Measurements from ENCODE around the gene LGALS4.
"Not testable (repeated sequence)": the region's sequence is repeated elsewhere in the genome, so short reads cannot be mapped to it uniquely, and the experiment has no call there.

The LGALS4 gene

DNA sequence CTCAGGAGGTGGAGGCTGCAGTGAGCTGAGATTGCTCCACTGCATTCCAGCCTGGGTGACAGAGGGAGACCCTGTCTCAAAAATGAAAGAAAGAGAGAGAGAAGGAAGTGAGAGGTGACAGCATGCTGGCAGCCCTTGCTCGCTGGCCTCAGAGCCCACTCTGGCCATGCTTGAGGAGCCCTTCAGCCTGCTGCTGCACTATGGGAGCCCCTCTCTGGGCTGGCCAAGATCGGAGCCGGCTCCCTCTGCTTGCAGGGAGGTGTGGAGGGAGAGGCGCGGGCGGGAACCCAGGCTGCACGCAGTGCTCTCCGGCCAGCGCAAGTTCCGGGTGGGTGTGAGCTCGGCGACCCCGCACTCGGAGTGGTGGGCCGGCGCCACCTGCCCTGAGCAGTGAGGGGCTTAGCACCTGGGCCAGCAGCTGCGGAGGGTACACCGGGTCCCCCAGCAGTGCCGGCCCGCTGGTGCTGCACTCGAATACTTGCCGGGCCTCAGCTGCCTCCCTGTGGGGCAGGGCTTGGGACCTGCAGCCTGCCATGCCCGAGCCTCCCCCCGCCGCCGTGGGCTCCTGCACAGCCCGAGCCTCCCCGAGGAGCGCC lies 8.6 kb upstream of the LGALS4 start:
- not testable (repeated sequence) for DNase-seq (ENCODE audit: low read depth)

- no peak for DNase-seq (ENCODE audit: low read depth)
Measured at GRCh38 chr19:38819231-38819920, 6.6 kb upstream of the LGALS4 start.

GRCh38 chr19:38817081-38817480 lies 4.3 kb upstream of the LGALS4 start:
- DNase-seq (ENCODE audit: low read depth): no peak

- no peak for DNase-seq (ENCODE audit: low read depth)
Measured at GRCh38 chr19:38816131-38816750, 3.5 kb upstream of the LGALS4 start.

GRCh38 chr19:38815059-38816001 lies 2.6 kb upstream of the LGALS4 start:
- DNase-seq (ENCODE audit: low read depth): no peak

DNA sequence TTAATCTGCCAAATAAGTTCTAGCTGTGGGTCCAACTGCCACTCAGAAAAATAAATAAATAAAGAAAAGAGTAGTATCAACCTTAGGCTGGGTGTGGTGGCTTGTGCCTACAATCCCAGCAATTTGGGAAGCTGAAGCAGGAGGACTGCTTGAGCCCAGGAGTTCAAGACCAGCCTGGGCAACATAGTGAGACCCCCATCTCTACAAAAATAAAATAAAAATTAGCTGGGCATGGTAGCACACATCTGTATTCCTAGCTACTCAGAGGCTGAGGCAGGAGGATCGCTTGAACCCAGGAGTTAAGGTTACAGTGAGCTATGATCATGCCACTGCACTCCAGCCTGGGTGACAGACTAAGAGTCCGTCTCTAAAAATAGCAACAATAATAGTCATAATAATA lies 1.2 kb upstream of the LGALS4 start:
- not testable (repeated sequence) for DNase-seq (ENCODE audit: low read depth)

DNA sequence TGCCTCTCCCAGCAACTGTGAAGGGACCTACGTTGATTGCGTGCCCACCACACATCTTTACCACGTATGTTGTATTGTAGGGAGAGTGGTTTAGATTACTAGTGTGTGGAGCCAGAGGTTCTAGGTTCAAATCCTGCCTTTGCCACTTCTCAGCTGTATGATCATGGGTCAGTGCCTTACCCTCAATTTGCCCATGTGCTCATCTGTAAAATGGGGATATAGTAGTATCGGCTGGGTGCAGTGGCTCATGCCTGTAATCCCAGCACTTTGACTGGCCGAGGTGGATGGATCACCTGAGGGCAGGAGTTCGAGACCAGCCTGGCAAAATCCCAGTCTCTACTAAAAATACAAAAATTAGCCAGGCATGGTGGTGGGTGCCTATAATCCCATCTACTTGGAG lies 578 bp upstream of the LGALS4 start:
- no peak for DNase-seq (ENCODE audit: low read depth)

- DNase-seq (ENCODE audit: low read depth): no peak
Measured at GRCh38 chr19:38812009-38812840, 520 bp downstream of the LGALS4 start.

DNA sequence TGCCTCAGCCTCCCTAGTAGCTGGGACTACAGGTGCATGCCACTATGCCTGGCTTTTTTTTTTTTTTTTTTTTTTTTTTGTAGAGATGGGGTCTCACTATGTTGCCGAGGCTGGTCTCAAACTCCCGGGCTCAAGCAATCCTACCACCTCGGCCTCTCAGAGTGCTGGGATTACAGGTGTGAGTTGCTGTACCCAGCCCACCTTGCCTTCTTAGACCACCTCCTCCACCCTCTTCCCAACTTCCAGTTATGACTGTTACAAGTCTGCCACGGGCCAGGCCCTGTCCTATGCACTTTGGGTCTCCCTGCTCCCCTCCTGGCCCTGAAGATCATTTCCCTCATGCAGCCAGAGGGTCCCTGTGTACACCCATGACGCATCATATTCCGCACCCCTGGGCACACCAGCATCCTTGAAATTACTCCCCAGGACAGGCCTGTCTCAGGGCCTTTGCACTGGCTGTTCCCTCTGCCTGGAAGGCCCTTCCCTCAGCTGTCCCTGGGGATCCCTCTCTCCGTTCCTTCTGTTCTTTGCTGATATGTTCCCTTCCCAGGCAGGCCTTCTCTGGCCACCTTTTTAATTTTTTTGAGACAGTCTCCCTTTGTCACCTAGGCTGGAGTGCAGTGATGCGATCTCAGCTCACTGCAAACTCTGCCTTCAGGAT lies 3.0 kb downstream of the LGALS4 start:
- DNase-seq (ENCODE audit: low read depth): no peak

GRCh38 chr19:38808741-38809140 lies 4.0 kb downstream of the LGALS4 start:
- no peak for DNase-seq (ENCODE audit: low read depth)

DNA sequence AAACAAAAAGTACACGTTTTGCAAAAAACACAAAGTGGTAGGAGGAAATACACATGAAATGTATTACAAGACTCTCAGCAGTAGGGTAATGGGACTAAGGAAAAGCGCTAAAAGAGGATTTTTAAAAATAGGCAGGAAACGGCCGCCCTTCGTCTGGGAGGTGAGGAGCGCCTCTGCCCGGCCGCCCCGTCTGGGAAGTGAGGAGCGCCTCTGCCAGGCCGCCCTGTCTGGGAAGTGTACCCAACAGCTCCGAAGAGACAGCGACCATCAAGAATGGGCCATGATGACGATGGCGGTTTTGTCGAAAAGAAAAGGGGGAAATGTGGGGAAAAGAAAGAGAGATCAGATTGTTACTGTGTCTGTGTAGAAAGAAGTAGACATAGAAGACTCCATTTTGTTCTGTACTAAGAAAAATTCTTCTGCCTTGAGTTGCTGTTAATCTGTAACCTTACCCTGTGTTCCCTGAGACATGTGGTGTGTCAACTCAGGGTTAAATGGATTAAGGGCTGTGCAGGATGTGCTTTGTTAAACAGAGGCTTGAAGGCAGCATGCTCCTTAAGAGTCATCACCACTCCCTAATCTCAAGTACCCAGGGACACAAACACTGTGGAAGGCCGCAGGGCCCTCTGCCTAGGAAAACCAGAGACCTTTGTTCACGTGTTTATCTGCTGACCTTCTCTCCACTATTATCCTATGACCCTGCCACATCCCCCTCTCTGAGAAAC lies 5.2 kb downstream of the LGALS4 start:
- DNase-seq (ENCODE audit: low read depth): not testable (repeated sequence)

DNA sequence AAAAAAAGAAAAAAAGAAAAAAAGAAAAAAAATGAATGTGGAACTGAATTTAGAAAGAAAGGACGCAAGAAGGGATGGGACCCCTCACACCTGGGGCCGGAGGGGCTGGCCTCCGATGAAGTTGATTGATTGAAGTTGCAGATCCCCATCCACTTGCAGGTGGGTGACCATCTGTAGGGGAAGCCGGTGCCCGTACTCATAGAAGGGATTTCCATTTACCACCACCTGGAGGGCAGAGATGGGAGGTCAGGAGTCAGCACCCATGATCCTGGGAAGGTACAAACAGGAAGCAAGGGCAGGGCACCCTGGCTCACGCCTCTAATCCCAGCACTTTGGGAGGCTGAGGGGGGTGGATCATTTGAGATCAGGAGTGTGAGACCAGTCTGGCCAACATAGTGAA lies 6.4 kb downstream of the LGALS4 start:
- DNase-seq (ENCODE audit: low read depth): no peak

DNA sequence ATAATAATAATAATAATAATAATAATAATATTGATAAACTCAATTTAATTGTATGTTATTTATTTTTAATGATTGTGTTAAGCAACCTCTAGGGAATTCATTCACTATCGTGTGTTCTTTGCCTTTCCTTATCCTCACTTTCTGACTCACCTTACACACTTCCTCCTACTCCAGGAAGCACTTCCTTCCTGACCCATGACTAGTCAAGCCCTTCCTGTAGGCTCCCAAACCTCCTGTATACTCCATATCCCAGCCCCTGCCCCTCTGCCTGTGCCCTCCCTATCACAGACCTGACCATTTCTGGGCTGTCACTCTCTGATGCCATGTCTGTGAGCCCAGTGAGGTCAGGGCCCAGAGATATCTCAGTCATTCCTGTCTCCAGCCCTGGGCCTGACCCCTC lies 7.6 kb downstream of the LGALS4 start:
- no peak for DNase-seq (ENCODE audit: low read depth)

DNA sequence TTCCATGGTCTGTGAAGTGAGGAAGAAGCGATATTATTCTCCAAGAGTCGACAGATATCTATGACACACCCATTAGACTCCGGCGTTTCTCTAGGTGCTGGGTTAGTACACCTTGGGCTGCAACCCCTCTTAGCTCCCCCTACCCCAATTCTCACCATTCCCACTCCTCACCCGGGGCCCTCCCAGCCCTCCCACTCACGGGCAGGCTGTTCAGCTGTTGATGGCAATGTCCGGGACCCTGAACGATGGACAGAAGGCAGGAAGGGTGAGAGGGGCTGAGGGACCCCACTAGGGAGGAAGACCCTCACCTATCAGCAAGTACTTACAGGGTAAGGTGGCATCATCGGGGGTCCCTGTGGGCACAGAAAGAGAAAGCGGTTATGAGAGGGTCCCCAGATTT lies 9.2 kb downstream of the LGALS4 start:
- DNase-seq (ENCODE audit: low read depth): no peak

DNA sequence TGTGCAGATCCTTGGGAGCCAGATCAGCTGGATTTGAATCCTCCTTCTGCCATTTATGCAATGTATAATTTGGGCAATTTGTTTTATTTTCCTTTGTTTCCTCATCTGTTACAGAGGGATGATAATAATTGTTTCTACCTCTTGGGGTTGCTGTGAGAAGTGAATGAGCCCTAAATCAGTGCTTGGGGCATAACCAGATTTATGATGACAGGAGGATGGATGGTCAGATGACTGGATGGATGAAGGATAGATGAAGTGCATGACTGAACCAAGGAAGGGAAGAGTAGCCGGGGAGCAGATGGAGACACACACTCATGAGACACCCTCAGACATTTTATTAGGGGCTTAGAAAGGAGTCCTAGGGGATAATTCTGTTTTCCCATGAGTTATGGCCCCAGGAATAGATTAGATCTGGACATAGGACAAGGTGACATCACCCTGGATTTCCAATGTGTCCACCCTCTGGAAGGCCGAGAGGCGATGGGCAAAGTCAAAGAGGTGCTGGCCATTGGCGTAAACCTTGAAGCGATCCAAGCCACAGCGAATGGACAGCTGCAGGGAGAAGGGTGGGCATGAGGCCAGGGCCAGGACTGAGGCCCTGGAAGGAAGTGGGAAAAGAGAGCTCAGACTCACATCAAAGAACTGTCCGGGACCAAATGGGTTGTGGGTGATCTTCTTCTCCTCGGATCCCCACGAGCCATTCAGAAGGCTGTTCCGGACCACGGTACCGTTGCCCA lies 11.2 kb downstream of the LGALS4 start:
- no peak for DNase-seq (ENCODE audit: low read depth)

DNA sequence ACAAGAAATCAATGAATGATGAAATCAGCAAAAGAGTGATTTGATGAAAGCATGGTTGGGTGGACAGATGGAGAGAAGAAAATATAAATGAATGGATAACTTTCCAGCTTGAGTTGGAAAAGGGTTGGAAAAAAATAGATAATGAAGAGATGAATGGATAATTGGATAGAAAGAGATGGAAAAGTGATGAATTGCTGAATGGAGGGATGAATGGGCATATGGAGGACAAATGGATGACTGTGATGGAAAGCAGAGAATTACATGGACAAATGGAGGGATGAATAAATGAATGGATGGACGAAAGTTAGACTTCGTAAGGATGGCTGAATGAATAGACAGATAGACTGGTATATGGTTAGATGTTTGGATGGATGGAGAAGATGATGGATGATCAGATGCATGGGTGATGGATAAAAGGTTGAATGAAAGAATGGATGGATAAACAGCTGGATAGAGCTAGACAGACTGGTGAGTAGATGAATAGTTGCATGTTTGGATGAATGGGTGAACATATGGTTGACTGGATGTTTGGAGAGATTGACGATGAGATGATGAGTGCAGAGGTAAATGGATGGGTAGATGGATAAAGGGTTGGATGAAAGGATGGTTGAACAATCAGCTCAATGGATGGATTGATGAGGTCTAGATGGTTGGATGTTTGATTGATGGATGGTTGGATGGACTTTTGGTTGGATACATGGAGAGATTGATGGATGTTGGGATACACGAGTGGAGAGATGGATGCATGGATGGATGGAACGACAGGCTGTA lies 12.0 kb downstream of the LGALS4 start:
- DNase-seq (ENCODE audit: low read depth): no peak

DNA sequence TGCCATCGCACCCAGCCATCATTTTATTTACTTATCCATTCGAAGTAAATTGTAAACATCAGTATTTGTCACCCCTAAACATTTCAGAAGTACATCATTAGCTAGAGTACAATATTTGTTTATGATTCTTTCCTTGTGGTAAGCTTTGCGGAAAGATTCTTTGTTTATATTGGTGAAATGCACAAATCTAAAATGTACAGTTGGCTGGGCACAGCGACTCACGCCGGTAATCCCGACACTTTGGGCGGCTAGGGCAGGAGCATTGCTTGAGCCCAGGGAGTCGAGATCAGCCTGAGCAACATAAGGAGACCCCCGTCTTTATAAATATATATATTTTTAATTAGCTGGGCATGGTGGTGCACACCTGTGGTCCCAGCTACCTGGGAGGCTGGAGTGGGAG lies 13.6 kb downstream of the LGALS4 start:
- no peak for DNase-seq (ENCODE audit: low read depth)

DNA sequence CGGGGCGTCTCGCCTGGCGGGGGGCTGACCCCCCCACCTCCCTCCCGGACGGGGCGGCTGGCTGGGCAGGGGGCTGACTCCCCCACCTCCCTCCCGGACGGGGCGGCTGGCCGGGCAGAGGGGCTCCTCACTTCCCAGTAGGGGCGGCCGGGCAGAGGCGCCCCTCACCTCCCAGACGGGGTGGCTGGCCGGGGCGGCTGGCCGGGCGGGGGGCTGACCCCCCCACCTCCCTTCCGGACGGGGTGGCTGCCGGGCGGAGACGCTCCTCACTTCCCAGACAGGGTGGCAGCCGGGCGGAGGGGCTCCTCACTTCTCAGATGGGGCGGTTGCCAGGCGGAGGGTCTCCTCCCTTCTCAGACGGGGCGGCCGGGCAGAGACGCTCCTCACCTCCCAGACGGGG lies 15.0 kb downstream of the LGALS4 start:
- not testable (repeated sequence) for DNase-seq (ENCODE audit: low read depth)

DNA sequence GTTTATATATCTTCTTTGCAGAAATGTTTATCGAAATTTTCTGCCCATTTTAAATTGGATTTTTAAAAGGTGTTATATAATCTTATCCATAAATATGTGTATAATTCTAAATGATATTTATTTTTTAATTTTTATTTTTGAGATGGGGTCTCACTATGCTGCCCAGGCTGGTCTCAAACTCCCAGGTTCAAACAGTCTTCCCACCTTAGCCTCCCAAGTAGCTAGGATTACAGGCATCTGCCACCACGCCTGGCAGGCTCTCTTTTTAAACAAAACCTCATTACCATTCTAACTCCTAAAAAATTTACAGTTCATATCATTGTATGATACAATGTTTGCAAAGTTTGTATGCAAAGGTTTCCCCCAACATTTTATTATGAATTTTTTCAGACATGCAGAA lies 16.6 kb downstream of the LGALS4 start:
- DNase-seq (ENCODE audit: low read depth): no peak

Data from activated T-helper 9 cell treated with anti-CD3 and anti-CD28 coated beads, Interleukin-2, amount 50 U/mL, for 16 hours (primary cell).